Vagina (tissue), 2 donors: ENCODE data around the gene SNAPC5.

Experiments
- POLR2A ChIP-seq, 2 donors: fragments of 450-650 bp; IDR thresholded peaks; one replicate each; pipeline ENCODE4 v1.6.1; 2017; ENCODE audit warnings: antibody characterized with exemption in 2 of 2, mild to moderate bottlenecking in 2 of 2, moderate library complexity in 2 of 2
- TF ChIP-seq, protein P1 (sequence below), 3 experiments: fragments of 450-650 bp in 2 of 3; fragments of 200-600 bp in 1 of 3; sonication (generic) in 1 of 3; IDR thresholded peaks; one replicate each; pipeline ENCODE4 v1.5.1; 2017 to 2019; ENCODE audit warnings: antibody characterized with exemption in 3 of 3, mild to moderate bottlenecking in 2 of 3, moderate library complexity in 2 of 3

DNA sequence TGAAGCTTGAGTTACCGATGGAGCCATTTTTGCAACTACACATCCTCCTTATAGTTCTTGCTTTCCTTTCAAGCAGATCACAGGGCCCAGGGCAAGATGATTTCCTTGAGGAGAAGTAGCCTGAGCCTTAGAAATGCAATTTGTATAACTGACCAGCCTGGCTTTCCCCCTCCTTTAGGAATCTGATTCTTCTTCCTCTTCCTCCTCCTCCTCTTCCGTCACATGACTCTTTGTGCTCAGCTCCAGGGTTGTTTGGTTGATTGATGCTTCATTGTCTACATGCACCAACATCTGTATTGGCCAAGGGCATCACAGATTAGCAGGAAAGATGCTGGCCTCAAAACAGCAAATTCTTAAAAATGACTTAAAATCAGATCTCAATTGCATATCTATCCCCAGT is 3.3 kb downstream of the SNAPC5 start:
- no peak for TF ChIP-seq POLR2A (IDR thresholded peaks at IDR 0.05)
- TF ChIP-seq, protein P1, sequence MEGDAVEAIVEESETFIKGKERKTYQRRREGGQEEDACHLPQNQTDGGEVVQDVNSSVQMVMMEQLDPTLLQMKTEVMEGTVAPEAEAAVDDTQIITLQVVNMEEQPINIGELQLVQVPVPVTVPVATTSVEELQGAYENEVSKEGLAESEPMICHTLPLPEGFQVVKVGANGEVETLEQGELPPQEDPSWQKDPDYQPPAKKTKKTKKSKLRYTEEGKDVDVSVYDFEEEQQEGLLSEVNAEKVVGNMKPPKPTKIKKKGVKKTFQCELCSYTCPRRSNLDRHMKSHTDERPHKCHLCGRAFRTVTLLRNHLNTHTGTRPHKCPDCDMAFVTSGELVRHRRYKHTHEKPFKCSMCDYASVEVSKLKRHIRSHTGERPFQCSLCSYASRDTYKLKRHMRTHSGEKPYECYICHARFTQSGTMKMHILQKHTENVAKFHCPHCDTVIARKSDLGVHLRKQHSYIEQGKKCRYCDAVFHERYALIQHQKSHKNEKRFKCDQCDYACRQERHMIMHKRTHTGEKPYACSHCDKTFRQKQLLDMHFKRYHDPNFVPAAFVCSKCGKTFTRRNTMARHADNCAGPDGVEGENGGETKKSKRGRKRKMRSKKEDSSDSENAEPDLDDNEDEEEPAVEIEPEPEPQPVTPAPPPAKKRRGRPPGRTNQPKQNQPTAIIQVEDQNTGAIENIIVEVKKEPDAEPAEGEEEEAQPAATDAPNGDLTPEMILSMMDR (IDR thresholded peaks at IDR 0.05) = no peak
